ENCODE results near the gene RGMB.

RGMB gene

DNA sequence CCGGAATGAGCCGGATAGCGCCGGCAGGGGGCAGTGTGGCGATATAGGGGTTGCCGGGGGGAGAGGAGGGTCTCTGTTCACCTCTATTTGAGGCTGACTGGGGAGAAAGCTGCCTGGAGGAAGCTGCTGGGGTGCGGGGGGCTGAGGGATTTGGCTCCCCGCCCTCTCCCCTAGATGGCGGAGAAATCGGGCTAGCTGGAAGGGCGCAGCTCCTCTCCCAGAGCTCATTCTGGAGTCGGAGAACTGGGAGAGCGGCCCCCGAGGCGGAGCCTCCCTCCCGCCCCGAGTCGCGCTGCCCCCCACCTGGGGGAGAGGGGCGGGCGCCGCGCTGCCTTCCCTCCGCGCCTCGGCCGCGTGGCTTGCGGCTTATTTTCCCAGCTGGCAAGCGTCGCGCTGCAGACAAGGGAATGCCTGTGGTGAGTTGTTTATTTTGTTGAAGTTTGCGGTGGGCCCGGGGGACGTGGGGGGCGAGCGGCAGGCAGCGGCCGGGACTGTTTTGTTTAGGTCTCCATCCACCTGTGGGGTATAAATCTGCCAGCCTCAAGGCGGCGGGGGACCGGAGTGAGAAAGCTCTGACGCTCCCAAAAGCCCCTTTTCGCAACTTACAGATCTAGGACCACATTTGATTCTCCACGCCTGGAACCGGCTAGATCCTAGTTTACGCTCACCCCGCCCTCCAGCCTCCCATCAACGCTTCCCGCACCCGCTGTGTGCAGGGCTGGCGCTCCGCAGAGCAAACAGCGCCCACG is 4.1 kb upstream of the RGMB start:
- peak; percentile 52 for DNase-seq

DNA sequence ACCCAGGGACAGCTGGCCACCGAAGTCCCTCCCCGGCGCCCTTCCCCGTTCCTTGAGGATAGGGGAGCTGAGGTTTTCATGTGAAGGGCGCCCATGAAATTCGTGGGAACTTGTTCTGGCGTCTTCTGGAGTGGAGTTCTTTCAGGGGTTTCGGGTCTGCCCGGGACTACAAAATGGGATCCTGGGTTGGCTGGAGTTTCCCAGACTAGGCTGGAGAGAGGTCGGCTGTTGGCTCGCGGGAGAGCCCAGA is 3.6 kb upstream of the RGMB start:
- DNase-seq, result no peak

GRCh38 chr5:98770209-98770910 is 3.1 kb upstream of the RGMB start:
- peak; percentile 71 for DNase-seq

GRCh38 chr5:98770911-98771322 is 2.5 kb upstream of the RGMB start:
- no peak for DNase-seq

GRCh38 chr5:98771382-98772109 is 1.9 kb upstream of the RGMB start:
- DNase-seq, result peak; percentile 88

GRCh38 chr5:98772415-98773213 is 849 bp upstream of the RGMB start:
- peak; percentile 91 for DNase-seq

DNA sequence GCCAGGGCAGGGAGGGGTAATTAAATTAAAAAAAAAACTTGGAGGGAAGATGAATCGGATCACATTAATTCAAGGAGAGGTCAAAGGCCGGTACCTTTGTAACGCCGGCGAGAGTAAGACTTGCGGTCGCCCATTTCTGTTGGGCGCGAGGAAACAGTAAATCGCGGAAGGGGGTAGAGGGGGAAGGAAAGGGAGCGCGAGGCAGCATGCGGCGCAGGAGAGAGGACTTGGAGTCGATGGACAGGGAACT is 324 bp upstream of the RGMB start:
- DNase-seq, result no peak

- peak; percentile 47 for DNase-seq
Measured at GRCh38 chr5:98774192-98775033, 950 bp downstream of the RGMB start.

GRCh38 chr5:98775246-98776065 is 2.0 kb downstream of the RGMB start:
- DNase-seq, result no peak

- DNase-seq, result no peak
Measured at GRCh38 chr5:98776066-98776705, 2.7 kb downstream of the RGMB start.

DNA sequence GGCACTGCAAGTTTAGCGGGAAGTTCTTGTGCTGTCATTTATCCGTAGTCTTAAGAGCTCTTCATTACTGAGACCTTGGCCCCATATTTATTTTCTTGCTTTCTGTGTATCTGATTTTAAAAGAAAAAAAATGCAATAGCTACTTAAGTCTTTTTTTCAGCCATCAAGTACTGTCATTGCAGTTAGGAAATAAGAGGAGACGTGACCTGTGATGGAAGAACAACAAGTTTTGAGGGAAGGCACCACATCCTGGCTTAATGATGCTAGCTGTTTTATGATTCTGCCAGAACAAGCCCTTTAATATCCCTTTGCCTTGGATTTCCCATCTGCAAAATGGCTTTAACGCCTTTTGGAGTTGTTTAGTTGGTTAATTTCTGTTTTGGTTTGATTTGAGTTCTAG is 3.8 kb downstream of the RGMB start:
- no peak for DNase-seq

- no peak for DNase-seq
Measured at GRCh38 chr5:98779264-98779877, 5.9 kb downstream of the RGMB start.

DNA sequence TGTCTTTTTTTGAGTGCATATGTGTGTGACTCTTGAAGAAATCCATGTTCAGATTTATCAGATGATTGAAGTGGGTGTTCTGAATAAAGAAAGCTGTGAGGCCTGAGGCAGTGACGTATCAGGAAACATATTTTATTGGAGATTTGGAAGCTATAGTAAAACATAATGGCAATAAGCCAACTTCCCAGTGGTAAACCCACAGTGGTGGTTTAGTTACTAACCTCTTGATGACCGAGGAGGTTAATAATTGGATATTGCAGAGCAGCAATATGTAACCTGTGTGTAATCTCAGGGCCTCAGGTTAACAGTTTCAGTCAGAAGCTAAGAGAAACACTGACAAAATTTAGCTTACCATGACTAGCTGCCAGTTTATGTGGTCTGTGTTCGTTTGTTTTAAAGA is 6.9 kb downstream of the RGMB start:
- no peak for DNase-seq

- no peak for DNase-seq
Measured at GRCh38 chr5:98781520-98781919, 8.1 kb downstream of the RGMB start.

DNA sequence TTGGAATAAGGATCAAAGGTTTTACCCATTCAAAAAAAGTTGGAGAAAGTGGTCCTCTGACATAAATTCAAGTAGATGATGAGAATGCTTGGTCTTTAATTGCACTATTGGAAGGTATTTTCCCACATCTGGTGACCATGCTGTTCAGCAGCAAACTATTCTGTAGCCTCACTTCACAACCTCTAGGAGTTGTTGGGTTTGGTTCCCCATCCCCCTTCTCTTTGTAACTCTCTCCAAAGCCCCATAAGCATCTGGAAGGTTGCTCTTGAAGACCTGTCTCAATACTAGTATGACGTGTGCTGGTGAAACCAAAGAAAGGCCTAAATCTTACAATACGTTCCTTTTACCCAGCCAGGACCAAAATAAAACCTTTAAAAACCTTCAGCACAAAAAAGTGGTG is 8.5 kb downstream of the RGMB start:
- DNase-seq, result no peak

DNA sequence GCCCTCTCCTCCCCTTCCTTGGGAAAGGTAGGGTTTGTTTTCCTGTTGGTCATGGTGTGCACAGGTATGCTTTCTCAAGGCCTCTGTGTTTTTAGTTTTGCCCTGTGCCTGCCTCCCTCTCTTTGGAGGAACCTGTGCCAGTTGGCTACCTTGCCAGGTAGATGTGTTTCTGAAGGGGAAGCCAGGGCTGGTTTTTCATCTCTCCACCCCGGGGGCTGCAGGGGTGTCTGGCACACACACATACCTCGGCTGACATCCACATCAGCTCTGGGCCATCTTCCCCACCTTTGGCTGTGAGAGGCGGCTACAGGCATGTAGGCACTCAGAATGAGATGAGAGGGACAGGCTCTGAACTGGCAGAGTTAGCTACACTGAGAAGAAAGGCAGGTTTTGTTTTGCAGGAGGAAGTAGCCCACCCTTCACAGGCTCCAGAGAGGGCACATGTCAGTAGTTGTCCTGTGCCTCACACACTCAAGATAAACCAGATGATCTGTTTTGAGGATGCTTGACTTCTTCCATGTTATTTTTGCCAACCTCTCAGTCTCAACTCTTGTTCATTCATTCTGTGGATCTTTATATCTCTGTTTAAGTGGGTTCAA is 9.7 kb downstream of the RGMB start:
- DNase-seq, result no peak

DNA sequence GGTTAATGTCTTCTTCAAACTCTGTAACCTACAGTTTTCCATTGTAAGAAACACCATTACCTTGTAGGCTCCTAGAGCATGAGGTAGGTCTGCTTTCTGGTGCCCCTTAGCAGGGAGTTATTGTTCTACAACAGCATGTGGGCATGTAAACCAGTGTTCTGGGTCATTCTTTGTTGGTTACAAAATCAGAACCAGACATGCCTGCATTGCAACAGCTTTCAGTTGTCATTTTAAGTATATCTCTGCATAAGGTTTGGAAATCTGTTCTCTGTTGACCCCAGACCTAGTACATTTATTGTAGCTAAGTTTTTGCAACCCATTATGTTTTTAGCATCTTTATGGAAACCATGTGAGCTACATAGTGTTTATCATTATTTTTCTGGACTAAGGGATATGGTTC is 10.9 kb downstream of the RGMB start:
- no peak for DNase-seq

DNA sequence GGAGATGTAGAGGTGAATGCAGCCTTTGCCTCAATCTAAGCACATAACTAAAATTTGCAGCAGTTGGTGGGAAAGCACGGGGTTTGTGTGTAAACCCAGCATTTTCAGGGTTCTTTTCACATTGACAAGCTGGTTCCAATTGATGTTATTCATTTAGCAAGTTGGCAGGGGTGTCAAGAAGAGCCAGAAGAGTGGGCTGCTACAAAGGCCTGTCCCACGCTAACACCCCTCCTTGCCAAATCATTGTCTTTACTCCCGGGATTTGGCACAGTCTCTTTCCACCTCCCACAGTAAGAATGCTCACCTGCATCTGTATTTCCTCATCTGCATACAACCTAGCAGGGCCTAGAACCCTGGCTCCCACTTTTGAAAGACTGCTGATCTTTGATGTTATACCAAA is 11.8 kb downstream of the RGMB start:
- no peak for DNase-seq

- no peak for DNase-seq
Measured at GRCh38 chr5:98786191-98786853, 12.9 kb downstream of the RGMB start.

Data from NCI-H1436 (cell line).